Endothelial cell of umbilical vein (primary cell): Measurements from ENCODE around the gene LSM6.

Experiments used
- CTCF ChIP-seq, 2 donors: IDR thresholded peaks; 1 replicate in 1 of 2; 2 replicates in 1 of 2; pipeline ENCODE4 v1.5.1; 2011; ENCODE audit warnings: low read length in 2 of 2, mild to moderate bottlenecking in 2 of 2, moderate library complexity in 2 of 2, control low read depth in 1 of 2, inconsistent platforms in 1 of 2, low read depth in 1 of 2; ENCODE audit not compliant: insufficient read depth in 1 of 2; ENCODE audit errors: extremely low read depth in 1 of 2
- EZH2 ChIP-seq: IDR thresholded peaks from 2 replicates; pipeline ENCODE4 v1.6.1; 2012; ENCODE audit warnings: borderline replicate concordance, low read depth, mild to moderate bottlenecking, moderate library complexity, low read length, inconsistent platforms; ENCODE audit not compliant: severe bottlenecking
- FOS ChIP-seq: IDR thresholded peaks from 2 replicates; pipeline ENCODE4 v1.6.1; 2011; ENCODE audit warnings: mild to moderate bottlenecking, low read length, moderate library complexity, borderline replicate concordance; ENCODE audit not compliant: insufficient read depth
- MYC ChIP-seq: IDR thresholded peaks from one replicate; pipeline ENCODE4 v1.6.1; 2011; ENCODE audit warnings: mild to moderate bottlenecking, low read depth, low read length
- POLR2A ChIP-seq: IDR thresholded peaks from 2 replicates; pipeline ENCODE4 v1.6.1; 2012; ENCODE audit warnings: low read depth, mild to moderate bottlenecking, control low read depth, low read length

- TF ChIP-seq CTCF (IDR thresholded peaks at IDR 0.05; ENCODE audit: extremely low read depth in 1 of 2, insufficient read depth in 1 of 2, low read depth in 1 of 2, low read length in 2 of 2) (no peak), POLR2A (no peak), MYC (no peak), EZH2 (no peak), FOS (no peak)
Measured at GRCh38 chr4:146143888-146144287, 31.6 kb upstream of the LSM6 start.
